ENCODE data around the gene SDR42E1.
"Not testable (repeated sequence)": the region's sequence is repeated elsewhere in the genome, so short reads cannot be mapped to it uniquely, and the experiment has no call there.

Gene SDR42E1

GRCh38 chr16:81987706-81988105 is 23.6 kb downstream of the SDR42E1 start:
- Histone ChIP-seq H3K4me1 (ENCODE audit: insufficient read depth, low read length, poor library complexity, severe bottlenecking) (no peaks in the 10 kb centered on the region), H3K9ac (ENCODE audit: low read depth, low read length, poor library complexity, severe bottlenecking) (no peak overlapping the region), H3K27me3 (ENCODE audit: insufficient read depth, low read length, poor library complexity, severe bottlenecking) (no peaks in the 10 kb centered on the region), H3K79me2 (ENCODE audit: insufficient read depth, low read length) (no peaks in the 10 kb centered on the region), H4K20me1 (ENCODE audit: insufficient read depth, low read length, poor library complexity, severe bottlenecking) (no peaks in the 10 kb centered on the region), H3K4me3 (ENCODE audit: low read length, poor library complexity, severe bottlenecking) (no peak overlapping the region), H3F3A (ENCODE audit: low read depth) (no peaks in the 10 kb centered on the region), H3K36me3 (ENCODE audit: insufficient read depth, low read length) (no peaks in the 10 kb centered on the region), H3K9me3 (ENCODE audit: insufficient read depth, low read depth, low read length) (no peaks in the 10 kb centered on the region), H3K9me2 (replicated peaks; ENCODE audit: low read depth, low read length) (no peaks in the 10 kb centered on the region), H2AFZ (ENCODE audit: low read length) (no peak overlapping the region), H3K4me2 (ENCODE audit: low read depth, low read length, poor library complexity, severe bottlenecking) (no peak overlapping the region)
- TF ChIP-seq CTCF (conservative IDR thresholded peaks at IDR 0.05; ENCODE audit: low read length): no peak
- TF ChIP-seq EZH2phosphoT487 (IDR thresholded peaks at IDR 0.05; ENCODE audit: borderline replicate concordance): no peak

GRCh38 chr16:81987121-81987520 is 24.1 kb downstream of the SDR42E1 start:
- H3K4me1 ChIP-seq (ENCODE audit: insufficient read depth, low read length, poor library complexity, severe bottlenecking): no peaks in the 10 kb centered on the region
- TF ChIP-seq CTCF (conservative IDR thresholded peaks at IDR 0.05; ENCODE audit: low read length) (no peak), EZH2phosphoT487 (IDR thresholded peaks at IDR 0.05; ENCODE audit: borderline replicate concordance) (no peak)
- no peak overlapping the region for H3K9ac ChIP-seq (ENCODE audit: low read depth, low read length, poor library complexity, severe bottlenecking)
- no peaks in the 10 kb centered on the region for H3K9me2 ChIP-seq (replicated peaks; ENCODE audit: low read depth, low read length)
- H3K4me3 ChIP-seq (ENCODE audit: low read length, poor library complexity, severe bottlenecking): no peak overlapping the region
- H3K4me2 ChIP-seq (ENCODE audit: low read depth, low read length, poor library complexity, severe bottlenecking): no peak overlapping the region
- no peaks in the 10 kb centered on the region for H3K27me3 ChIP-seq (ENCODE audit: insufficient read depth, low read length, poor library complexity, severe bottlenecking)
- no peaks in the 10 kb centered on the region for H4K20me1 ChIP-seq (ENCODE audit: insufficient read depth, low read length, poor library complexity, severe bottlenecking)
- H3K9me3 ChIP-seq (ENCODE audit: insufficient read depth, low read depth, low read length): no peaks in the 10 kb centered on the region
- no peaks in the 10 kb centered on the region for H3K79me2 ChIP-seq (ENCODE audit: insufficient read depth, low read length)
- no peak overlapping the region for H2AFZ ChIP-seq (ENCODE audit: low read length)
- H3K36me3 ChIP-seq (ENCODE audit: insufficient read depth, low read length): no peaks in the 10 kb centered on the region
- no peaks in the 10 kb centered on the region for H3F3A ChIP-seq (ENCODE audit: low read depth)

GRCh38 chr16:81977335-81977942 is 33.8 kb downstream of the SDR42E1 start:
- not testable (repeated sequence) for H4K20me1 ChIP-seq (ENCODE audit: insufficient read depth, low read length, poor library complexity, severe bottlenecking); H3K9me3 ChIP-seq (ENCODE audit: insufficient read depth, low read depth, low read length); H3K9me2 ChIP-seq (replicated peaks; ENCODE audit: low read depth, low read length); H3F3A ChIP-seq (ENCODE audit: low read depth); H2AFZ ChIP-seq (ENCODE audit: low read length); H3K36me3 ChIP-seq (ENCODE audit: insufficient read depth, low read length); H3K79me2 ChIP-seq (ENCODE audit: insufficient read depth, low read length); H3K9ac ChIP-seq (ENCODE audit: low read depth, low read length, poor library complexity, severe bottlenecking); H3K4me2 ChIP-seq (ENCODE audit: low read depth, low read length, poor library complexity, severe bottlenecking); H3K4me3 ChIP-seq (ENCODE audit: low read length, poor library complexity, severe bottlenecking); H3K27me3 ChIP-seq (ENCODE audit: insufficient read depth, low read length, poor library complexity, severe bottlenecking); H3K4me1 ChIP-seq (ENCODE audit: insufficient read depth, low read length, poor library complexity, severe bottlenecking)

GRCh38 chr16:81975637-81976036 is 35.6 kb downstream of the SDR42E1 start:
- Histone ChIP-seq H3K9me2 (replicated peaks; ENCODE audit: low read depth, low read length) (no peaks in the 10 kb centered on the region), H3K4me1 (ENCODE audit: insufficient read depth, low read length, poor library complexity, severe bottlenecking) (no peaks in the 10 kb centered on the region), H3K9ac (ENCODE audit: low read depth, low read length, poor library complexity, severe bottlenecking) (no peak overlapping the region), H3K4me3 (ENCODE audit: low read length, poor library complexity, severe bottlenecking) (no peak overlapping the region), H4K20me1 (ENCODE audit: insufficient read depth, low read length, poor library complexity, severe bottlenecking) (no peaks in the 10 kb centered on the region), H3K9me3 (ENCODE audit: insufficient read depth, low read depth, low read length) (no peaks in the 10 kb centered on the region), H3F3A (ENCODE audit: low read depth) (no peaks in the 10 kb centered on the region), H3K27me3 (ENCODE audit: insufficient read depth, low read length, poor library complexity, severe bottlenecking) (no peaks in the 10 kb centered on the region), H3K4me2 (ENCODE audit: low read depth, low read length, poor library complexity, severe bottlenecking) (no peak overlapping the region), H2AFZ (ENCODE audit: low read length) (no peak overlapping the region), H3K79me2 (ENCODE audit: insufficient read depth, low read length) (no peaks in the 10 kb centered on the region), H3K36me3 (ENCODE audit: insufficient read depth, low read length) (no peaks in the 10 kb centered on the region)
- TF ChIP-seq CTCF (conservative IDR thresholded peaks at IDR 0.05; ENCODE audit: low read length) (no peak), EZH2phosphoT487 (IDR thresholded peaks at IDR 0.05; ENCODE audit: borderline replicate concordance) (no peak)
